ENCODE results near the gene CHRNA4.

The CHRNA4 gene

GRCh38 chr20:63385819-63386218, 24.7 kb upstream of the CHRNA4 start:
- no peaks in the 10 kb centered on the region for H3K9me2 ChIP-seq (replicated peaks; ENCODE audit: control insufficient read depth, low read length)
- no peaks in the 10 kb centered on the region for H3F3A ChIP-seq (ENCODE audit: control insufficient read depth, insufficient read depth)
- H3K27me3 ChIP-seq (ENCODE audit: control insufficient read depth, low read length): no peaks in the 10 kb centered on the region
- peaks cover 25% of the 10 kb centered on the region for H3K9me3 ChIP-seq (ENCODE audit: control insufficient read depth, insufficient read depth, low read length)
- H3K79me2 ChIP-seq (ENCODE audit: control insufficient read depth, low read length): no peaks in the 10 kb centered on the region
- H3K4me2 ChIP-seq (ENCODE audit: low read length): no peak overlapping the region
- no peak for TF ChIP-seq EZH2phosphoT487 (IDR thresholded peaks at IDR 0.05; ENCODE audit: borderline replicate concordance, low read length)
- TF ChIP-seq CTCF (IDR thresholded peaks at IDR 0.05; ENCODE audit: low read depth, low read length, poor library complexity, severe bottlenecking): no peak
- H3K27ac ChIP-seq (ENCODE audit: low read depth, low read length): no peak overlapping the region
- no peaks in the 10 kb centered on the region for H3K4me1 ChIP-seq (ENCODE audit: control insufficient read depth, low read length)
- no peak overlapping the region for H3K4me3 ChIP-seq (ENCODE audit: low read length)
- no peaks in the 10 kb centered on the region for H3K36me3 ChIP-seq (ENCODE audit: control insufficient read depth, low read length)
- no peaks in the 10 kb centered on the region for H4K20me1 ChIP-seq (ENCODE audit: control insufficient read depth, insufficient read depth, low read depth, low read length)

- Histone ChIP-seq H3K9me3 (ENCODE audit: control insufficient read depth, insufficient read depth, low read length) (peaks cover 32% of the 10 kb centered on the region), H3K79me2 (ENCODE audit: control insufficient read depth, low read length) (no peaks in the 10 kb centered on the region), H3K4me2 (ENCODE audit: low read length) (no peak overlapping the region), H3K27me3 (ENCODE audit: control insufficient read depth, low read length) (no peaks in the 10 kb centered on the region), H3K9me2 (replicated peaks; ENCODE audit: control insufficient read depth, low read length) (no peaks in the 10 kb centered on the region), H4K20me1 (ENCODE audit: control insufficient read depth, insufficient read depth, low read depth, low read length) (no peaks in the 10 kb centered on the region), H3F3A (ENCODE audit: control insufficient read depth, insufficient read depth) (no peaks in the 10 kb centered on the region), H3K27ac (ENCODE audit: low read depth, low read length) (no peak overlapping the region), H3K4me1 (ENCODE audit: control insufficient read depth, low read length) (no peaks in the 10 kb centered on the region), H3K4me3 (ENCODE audit: low read length) (no peak overlapping the region), H3K36me3 (ENCODE audit: control insufficient read depth, low read length) (no peaks in the 10 kb centered on the region)
- TF ChIP-seq EZH2phosphoT487 (IDR thresholded peaks at IDR 0.05; ENCODE audit: borderline replicate concordance, low read length): no peak
- no peak for TF ChIP-seq CTCF (IDR thresholded peaks at IDR 0.05; ENCODE audit: low read depth, low read length, poor library complexity, severe bottlenecking)
Observed at GRCh38 chr20:63384336-63384735, 23.2 kb upstream of the CHRNA4 start.

GRCh38 chr20:63383556-63383955, 22.4 kb upstream of the CHRNA4 start:
- no peaks in the 10 kb centered on the region for H3K27me3 ChIP-seq (ENCODE audit: control insufficient read depth, low read length)

More at GRCh38 chr20:63383556-63383955, 22.4 kb upstream of the CHRNA4 start:
- TF ChIP-seq EZH2phosphoT487 (IDR thresholded peaks at IDR 0.05; ENCODE audit: borderline replicate concordance, low read length) (no peak), CTCF (IDR thresholded peaks at IDR 0.05; ENCODE audit: low read depth, low read length, poor library complexity, severe bottlenecking) (no peak)
- Histone ChIP-seq H3K27ac (ENCODE audit: low read depth, low read length) (no peak overlapping the region), H3K79me2 (ENCODE audit: control insufficient read depth, low read length) (no peaks in the 10 kb centered on the region), H3K36me3 (ENCODE audit: control insufficient read depth, low read length) (no peaks in the 10 kb centered on the region), H3K4me2 (ENCODE audit: low read length) (no peak overlapping the region), H4K20me1 (ENCODE audit: control insufficient read depth, insufficient read depth, low read depth, low read length) (no peaks in the 10 kb centered on the region), H3K4me1 (ENCODE audit: control insufficient read depth, low read length) (no peaks in the 10 kb centered on the region), H3K9me3 (ENCODE audit: control insufficient read depth, insufficient read depth, low read length) (peaks cover 32% of the 10 kb centered on the region), H3K9me2 (replicated peaks; ENCODE audit: control insufficient read depth, low read length) (no peaks in the 10 kb centered on the region), H3K4me3 (ENCODE audit: low read length) (no peak overlapping the region), H3F3A (ENCODE audit: control insufficient read depth, insufficient read depth) (no peaks in the 10 kb centered on the region)

All from DOHH2 (cell line).